ENCODE results near the gene ATP6V1C2.

DNA sequence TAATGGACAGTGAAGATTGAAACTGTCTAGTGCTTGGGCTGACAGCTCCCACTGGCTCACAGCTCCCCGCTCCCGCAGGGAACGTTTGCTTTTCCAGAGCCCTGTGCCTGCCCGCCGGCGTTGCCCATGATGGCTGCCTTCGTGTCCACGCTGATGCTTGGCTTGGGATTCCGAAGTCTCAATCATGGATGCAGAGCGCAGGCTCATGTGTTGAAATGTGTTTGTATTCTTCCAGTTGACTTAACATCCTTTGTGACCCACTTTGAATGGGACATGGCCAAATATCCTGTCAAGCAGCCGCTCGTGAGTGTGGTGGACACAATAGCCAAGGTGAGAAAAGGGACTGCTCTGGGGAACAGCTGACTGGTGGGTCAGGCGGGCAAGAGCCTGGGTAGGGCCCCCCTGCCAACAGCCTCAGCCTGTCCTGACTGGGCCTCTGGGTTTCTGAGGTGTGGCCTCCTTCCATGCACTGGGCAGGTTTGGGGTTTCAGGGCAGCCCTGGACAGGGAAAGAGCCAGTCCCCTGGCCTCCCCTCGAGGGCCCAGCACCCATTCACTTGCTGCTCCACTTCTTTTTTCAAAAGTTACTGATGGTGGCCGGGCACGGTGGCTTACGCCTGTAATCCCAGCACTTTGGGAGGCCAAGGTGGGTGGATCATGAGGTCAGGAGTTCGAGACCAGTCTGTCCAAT, 42.8 kb downstream of the ATP6V1C2 start:
- TF ChIP-seq, protein P1, sequence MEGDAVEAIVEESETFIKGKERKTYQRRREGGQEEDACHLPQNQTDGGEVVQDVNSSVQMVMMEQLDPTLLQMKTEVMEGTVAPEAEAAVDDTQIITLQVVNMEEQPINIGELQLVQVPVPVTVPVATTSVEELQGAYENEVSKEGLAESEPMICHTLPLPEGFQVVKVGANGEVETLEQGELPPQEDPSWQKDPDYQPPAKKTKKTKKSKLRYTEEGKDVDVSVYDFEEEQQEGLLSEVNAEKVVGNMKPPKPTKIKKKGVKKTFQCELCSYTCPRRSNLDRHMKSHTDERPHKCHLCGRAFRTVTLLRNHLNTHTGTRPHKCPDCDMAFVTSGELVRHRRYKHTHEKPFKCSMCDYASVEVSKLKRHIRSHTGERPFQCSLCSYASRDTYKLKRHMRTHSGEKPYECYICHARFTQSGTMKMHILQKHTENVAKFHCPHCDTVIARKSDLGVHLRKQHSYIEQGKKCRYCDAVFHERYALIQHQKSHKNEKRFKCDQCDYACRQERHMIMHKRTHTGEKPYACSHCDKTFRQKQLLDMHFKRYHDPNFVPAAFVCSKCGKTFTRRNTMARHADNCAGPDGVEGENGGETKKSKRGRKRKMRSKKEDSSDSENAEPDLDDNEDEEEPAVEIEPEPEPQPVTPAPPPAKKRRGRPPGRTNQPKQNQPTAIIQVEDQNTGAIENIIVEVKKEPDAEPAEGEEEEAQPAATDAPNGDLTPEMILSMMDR (IDR thresholded peaks at IDR 0.05): no peak
- no peak for TF ChIP-seq POLR2A (IDR thresholded peaks at IDR 0.05)

All from lower leg skin (tissue), 3 donors.